Hematopoietic multipotent progenitor cell treated with erythropoietin and hydrocortisone succinate and interleukin-3 and kit ligand, for 15 days (in vitro differentiated cells): ENCODE results near the gene LAIR2.

ENCODE experiments used
- DNase-seq: peaks from one replicate; pipeline ENCODE4 v3.0.0-alpha.2; 2015; ENCODE audit warnings: low spot score

LAIR2 gene, protein sequence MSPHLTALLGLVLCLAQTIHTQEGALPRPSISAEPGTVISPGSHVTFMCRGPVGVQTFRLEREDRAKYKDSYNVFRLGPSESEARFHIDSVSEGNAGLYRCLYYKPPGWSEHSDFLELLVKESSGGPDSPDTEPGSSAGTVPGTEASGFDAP

DNA sequence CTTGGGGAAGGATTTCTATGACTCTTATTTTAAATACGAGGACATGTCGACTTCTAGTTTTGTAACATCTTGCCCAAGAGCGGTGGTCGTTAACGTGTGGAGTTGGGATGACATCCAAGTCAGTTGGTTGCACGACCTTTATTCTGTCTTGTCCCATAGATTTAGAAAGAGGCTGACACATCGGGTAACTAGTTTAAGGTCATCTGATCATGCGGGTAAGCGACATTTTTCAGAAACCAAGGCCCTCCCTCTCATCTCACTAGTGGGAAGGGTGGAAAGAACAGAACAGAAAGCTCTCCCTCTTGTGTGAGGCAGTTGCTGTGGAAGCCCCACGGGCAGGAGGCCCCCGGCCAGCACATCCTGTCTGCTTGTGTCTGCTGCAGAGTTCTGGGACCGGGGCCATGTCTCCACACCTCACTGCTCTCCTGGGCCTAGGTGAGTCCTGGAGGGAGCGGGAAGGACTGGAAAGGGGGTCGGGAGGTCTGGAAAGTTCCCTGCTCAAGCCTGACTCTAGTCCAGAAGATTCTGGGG is at the start of gene LAIR2:
Gene LAIR2 (plus strand): TSS at position 314 of the 531 bp plus-strand sequence. CDS start 88 bp downstream, at position 402.
- DNase-seq: no peak

DNA sequence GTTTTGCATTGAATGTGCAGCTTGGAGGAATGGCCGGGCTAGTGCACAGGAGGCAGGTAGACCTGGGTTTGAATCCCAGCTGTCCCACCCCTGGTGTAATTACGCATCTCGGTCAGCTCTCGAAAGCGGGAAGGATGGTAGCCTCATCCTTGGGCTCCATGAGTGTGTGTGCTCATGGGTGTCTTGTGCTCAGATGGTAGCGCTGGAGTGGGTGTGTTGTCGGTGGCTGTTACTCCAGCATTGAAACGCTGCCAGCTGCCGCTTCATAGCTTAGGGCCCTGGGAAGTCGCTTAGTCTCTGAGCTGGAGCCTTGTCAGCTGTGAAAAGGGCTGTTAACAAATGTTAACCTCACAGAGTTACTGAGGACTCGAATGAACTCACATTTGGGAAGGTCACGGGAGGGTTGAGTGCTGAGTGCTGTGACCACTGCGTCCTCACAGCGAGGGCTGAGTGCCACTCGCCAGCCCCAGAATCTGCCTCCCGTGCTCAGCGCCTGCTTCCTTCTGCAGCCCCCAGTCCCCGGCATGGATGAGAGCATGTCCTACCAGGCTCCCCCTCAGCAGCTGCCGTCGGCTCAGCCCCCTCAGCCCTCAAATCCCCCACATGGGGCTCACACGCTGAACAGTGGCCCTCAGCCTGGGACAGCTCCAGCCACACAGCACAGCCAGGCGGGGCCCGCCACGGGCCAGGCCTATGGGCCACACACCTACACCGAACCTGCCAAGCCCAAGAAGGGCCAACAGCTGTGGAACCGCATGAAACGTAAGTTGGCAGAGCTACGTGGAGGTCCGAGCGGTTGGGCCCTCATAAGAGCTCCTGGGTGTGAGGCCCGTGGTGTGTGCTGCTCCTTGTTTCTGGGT is 48.5 kb upstream of the LAIR2 start:
- DNase-seq: no peak

DNA sequence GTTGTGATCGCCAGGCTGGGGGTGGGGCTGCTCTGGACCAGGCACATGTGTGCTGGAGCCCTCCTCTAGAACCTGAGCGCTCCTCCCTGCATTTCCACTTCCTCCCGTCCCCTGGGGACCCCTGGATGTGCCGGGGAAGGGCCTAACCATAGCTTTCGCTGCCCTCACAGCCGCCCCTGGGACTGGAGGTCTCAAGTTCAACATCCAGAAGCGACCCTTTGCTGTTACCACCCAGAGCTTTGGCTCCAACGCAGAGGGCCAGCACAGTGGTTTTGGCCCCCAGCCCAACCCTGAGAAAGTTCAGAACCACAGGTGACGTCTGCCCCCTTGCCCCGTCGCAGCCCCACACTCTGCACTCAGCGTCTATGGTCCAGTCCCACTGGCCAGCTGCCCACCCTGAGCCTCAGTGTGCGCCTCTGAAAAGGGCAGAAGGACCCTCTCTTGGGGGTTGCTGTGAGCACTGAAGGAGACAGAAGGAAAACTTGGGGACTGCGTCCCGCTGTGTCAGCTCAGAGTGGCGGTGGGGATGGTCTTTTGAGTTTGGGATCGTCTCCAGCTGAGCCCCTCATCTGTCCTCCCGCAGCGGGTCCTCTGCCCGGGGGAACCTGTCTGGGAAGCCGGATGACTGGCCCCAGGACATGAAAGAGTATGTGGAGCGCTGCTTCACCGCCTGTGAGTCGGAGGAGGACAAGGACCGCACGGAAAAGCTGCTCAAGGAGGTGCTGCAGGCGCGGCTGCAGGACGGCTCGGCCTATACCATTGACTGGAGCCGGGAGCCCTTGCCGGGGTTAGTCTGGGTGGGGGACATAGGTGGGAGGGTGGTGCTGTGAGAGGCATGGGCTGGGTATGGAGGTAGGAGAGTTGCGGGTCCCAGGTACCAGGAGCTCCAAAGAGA is 47.6 kb upstream of the LAIR2 start:
- no peak for DNase-seq

DNA sequence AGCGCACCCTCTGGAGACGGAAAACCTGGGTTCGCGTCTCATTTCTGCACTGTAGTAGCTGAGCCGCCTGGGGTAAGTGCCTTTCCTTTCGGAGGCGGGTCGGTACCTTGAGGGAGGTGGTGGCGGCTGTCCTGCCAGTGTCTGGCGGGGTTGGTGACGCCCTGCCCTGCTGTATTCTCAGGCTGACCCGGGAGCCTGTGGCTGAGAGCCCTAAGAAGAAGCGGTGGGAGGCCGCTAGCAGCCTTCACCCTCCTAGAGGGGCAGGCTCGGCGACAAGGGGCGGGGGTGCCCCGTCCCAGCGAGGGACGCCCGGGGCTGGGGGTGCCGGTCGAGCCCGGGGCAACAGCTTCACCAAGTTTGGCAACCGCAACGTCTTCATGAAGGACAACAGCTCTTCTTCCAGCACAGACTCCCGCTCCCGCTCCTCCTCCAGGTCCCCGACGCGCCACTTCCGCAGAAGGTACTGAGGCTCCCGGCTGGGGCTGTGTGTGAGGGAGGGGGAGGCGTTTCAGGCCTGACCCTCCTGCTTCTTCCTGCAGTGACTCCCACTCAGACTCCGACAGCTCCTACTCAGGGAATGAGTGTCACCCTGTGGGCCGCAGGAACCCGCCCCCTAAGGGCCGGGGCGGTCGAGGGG is 46.7 kb upstream of the LAIR2 start:
- no peak for DNase-seq

DNA sequence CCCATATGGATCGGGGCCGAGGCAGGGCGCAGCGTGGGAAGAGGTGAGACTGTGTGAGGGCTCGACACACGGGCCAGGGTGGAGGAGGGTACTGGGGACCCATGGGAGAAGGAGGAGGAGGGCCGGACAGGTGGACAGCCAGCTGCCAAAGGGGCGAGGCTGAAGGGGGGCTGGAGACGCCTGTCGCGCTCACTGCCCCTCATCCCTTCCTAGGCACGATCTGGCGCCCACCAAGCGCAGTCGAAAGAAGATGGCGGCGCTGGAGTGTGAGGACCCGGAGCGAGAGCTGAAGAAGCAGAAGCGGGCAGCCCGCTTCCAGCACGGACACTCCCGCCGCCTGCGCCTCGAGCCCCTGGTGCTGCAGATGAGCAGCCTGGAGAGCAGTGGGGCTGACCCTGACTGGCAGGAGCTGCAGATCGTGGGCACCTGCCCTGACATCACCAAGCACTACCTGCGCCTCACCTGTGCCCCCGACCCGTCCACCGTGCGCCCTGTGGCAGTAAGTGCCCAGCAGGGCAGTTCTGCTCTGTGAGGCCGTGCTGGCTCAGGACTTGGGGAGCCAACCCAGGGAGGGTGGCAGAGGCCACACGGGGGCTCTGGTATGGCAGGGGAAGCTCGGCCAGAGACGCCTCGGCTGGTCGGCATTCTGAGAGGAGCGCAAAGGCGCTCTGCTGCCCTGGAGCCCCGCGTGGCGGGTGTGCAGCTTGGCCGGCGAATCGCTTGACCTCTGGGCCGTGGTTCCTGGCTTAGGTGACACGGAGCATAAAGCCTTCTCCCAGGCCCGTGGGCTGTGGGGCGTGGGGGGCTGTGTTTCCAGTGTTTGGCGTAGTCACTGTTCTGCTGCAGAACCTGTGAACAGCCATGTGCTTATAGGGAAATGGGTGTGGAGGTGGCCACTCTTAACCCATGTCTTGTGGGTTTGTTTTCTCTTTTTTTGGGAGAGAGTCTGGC is 45.9 kb upstream of the LAIR2 start:
- DNase-seq: no peak

DNA sequence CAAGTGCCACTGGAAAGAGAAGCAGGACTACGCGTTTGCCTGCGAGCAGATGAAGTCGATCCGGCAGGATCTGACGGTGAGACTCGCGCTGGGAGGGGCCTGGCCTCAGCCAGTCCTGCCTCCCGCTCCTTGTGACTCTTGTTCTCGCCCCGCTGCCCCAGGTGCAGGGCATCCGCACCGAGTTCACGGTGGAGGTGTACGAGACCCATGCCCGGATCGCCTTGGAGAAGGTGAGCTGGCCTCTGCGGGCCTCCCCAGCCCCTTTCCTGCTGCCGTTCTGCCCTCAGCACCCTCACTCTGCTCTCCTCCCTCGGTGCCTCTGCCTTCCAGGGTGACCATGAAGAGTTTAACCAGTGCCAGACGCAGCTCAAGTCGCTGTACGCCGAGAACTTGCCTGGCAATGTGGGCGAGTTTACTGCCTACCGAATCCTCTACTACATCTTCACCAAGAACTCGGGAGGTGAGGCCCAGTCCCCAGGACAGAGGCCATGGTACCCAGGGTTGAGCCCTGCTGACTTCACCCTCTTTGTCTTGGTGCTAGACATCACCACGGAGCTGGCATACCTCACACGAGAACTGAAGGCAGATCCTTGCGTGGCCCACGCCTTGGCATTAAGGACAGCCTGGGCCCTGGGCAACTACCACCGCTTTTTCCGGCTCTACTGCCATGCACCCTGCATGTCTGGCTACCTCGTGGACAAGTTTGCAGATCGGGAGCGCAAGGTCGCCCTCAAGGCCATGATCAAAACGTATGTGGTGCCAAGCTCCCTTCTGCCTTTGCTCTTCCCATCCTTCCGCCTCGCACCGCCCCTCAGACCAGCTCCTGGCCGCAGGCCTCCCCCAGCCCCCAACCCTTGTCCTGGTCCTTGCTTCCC is 44.6 kb upstream of the LAIR2 start:
- no peak for DNase-seq

DNA sequence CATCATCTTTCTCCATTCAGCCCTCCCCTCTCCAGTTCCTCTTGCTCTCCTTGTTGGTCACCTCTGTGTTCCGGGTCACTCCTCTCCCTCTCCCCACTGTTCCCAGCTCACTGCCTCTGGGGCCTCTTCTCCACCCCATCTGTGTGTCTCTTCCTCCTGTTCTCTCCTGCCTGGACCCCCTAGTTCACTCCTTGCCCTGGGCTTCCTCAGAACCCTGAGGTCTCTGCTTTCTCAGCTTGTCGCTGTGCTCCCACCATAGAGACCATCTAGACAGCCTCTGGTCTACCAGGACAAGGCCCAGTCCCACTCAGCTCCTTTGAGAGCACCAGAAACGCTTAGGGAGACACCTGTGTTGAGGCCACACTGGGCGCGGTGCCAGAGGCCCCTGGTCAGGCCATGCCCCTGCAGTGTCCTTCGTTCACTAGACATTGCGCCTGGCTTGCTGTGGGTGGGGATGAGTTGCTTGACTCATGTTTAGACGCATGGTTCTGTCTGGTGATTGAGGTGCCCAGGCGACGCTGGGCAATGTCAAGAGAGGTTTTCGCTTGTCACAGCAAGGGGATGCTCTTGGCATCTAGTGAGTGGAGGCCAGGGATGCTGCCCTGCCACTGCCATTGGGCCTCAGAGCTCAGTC is 43.9 kb upstream of the LAIR2 start:
- DNase-seq: no peak

DNA sequence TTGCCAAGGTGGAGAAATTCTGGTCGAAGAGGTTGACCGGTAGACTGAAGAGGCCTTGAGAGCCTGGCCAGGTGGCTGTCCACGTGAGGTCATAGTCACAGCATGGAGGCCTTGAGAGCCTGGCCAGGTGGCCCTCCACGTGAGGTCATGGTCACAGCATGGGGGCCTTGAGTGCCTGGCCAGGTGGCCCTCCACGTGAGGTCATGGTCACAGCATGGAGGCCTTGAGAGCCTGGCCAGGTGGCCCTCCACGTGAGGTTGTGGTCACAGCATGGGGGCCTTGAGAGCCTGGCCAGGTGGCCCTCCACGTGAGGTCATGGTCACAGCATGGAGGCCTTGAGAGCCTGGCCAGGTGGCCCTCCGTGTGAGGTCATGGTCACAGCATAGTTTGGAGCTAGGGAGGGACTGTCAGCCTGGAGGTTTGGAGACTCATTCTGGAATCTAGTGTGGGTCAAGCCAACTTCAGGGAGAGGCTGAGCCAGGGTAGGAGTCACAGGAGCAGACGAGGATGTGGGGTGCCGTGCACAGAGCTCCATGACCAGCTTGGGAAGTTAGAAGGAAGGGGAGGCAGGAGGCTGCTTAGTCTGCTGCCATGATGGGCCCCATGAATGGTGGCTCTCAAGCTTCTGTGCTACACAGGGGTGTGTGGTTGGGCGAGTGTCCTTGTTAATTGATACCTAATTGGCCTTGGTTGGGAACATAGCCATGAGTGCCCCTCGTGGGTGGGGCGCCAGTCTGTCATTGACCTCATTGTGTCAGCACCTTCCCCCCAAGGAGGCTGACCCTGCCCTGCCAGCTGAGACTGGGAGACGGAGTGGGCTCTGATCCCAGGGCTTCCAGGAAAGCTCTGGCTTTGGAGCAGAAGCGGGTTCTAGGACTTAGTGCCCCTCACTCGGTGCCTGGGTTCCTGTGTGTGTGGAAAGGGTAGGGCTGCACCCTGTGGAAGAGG is 43.1 kb upstream of the LAIR2 start:
- DNase-seq: no peak

DNA sequence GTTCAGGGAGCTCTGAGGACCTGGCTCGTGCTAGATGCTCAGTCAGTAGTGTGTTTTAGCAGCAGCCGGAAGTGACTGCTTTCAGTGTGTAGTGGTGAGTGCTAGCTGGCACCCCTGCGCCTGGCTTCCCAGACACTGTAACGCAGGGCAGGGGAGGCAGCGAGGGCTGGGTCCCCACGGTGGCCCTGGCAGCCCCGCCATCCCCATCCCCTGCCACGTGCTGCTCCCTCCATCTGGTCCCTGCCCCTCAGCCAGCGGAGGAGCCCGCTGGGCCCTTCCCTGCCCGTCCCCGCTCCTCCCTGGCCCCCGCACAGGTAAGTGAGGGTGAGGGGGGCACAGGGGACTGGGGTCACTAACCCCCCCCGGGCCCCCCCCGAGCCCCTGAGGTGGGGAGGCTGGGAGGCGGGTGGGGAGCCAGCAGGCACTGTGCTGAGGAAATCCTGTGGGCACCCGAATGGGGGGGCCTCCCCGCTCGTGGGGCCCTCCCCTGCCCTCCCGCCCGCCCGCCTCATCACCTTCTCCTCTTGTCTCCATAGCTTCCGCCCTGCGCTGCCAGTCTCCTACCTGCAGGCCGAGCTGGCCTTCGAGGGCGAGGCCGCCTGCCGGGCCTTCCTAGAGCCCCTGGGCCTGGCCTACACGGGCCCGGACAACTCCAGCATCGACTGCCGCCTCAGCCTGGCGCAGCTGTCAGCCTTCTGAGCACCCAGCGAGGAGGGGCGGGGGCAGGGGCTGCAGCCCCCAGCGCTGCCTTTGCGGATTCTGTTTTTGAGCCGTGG is 42.2 kb upstream of the LAIR2 start:
- no peak for DNase-seq

DNA sequence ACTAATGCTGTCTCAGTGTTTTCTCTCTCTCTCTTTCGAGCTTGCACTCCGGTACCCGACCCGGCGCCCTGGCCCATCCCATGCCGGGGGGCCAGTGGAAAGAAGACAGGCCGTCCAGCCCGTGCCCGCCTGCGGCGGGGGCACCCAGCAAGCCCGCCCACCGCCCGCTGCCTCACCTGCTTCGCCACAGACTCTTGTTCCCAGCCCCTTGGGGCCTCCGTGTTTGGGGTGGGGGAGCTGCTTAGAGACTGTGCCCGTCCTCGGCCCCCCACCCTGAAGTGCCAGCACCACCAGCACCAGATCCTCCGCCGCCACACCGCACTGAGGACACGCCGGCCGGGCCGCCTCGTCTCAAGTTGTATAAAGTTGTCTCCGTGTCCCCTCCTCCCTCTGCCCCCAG is 41.4 kb upstream of the LAIR2 start:
- no peak for DNase-seq

DNA sequence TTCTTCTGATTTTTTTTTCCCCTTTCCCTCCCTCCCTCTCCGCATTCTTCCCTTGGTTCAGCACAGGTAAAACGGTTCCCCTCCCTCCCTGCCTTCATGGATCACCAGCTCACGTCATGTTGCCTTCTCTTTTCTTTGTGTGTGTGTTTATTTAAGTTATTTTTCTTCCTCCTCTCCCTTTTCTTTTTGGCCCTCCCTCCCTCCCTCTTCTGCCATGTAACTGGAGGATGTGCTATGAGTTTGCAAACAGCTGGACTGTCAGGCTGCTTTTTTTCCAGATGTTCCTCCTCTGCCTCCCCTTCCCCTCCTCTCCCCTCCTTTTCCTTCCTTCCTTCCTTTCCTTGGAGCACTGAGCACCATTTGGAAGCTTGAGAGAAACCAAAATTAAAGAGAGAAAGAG is 41.0 kb upstream of the LAIR2 start:
- DNase-seq: no peak

DNA sequence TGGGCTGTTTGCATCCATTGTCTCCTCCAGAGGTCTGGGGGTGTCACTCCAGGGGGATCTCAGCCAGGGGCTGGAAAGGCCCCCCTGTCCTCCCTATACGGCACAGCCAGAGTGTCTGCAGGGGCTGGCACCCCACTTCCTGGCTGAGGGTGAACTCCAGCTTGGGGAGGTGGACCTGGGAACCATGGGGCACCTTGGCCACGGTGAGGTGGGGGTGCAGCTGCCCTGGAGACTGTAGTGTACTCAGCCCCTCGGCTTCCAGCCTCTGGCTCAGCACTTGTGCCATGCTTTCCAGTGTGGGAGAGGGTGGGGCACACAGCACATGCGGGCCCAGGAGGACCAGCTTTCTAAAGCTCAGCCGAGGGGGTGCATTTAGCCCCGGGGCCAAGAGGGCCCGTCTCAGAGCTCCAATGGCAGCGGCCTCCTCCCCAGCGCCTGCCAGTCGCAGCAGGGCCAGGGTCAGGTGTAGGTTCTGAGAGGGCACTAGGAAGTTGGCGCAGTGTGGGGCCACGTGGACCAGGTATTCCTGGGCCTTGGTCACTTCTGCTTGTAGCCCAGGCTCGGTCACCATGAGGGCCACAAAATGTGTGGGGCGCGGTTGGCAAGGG is 40.5 kb upstream of the LAIR2 start:
- DNase-seq: no peak

DNA sequence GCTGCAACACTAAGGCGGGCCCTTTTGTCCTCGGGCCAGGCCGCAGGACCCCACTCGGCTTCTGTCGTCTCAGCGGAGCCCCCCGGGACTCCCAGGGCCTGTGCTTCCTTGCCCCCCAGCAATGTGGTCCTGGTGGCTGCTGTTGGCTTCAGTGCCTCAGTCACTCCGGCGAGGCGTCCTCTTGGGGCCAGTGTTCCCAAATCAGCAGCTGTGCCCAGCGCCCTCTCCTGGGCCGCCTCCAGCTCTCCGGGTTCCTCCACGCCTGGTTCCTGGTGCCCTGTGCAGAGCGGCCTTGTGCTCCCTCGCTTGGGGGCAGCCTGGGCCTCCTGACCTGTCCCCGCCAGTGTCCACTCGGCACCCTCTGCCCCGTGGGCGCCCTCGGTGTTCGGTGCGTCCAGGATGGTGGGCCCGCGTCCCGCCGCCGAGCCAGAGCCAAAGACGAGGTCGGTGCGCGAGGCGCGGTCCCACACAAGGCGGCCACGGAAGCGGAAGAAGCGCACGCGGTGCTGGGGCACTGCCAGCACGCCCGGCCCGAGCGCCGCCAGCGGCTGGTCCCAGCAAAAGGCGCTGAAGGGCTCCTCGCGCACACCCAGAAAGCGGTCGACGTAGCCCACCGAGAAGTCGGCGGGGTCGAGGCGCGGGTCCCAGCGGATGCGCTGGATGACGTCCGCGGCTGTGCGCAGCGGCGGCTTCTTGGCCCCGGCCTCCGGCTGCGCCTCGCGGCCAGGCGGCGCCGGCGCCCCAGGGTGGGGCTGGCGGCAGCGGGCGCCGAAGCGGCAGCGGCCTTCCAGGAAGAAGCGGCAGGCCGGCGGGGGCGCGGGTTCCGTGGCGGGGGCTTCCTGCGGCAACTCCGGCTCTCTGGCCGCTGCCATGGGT is 39.7 kb upstream of the LAIR2 start:
- peak; percentile 42 for DNase-seq

DNA sequence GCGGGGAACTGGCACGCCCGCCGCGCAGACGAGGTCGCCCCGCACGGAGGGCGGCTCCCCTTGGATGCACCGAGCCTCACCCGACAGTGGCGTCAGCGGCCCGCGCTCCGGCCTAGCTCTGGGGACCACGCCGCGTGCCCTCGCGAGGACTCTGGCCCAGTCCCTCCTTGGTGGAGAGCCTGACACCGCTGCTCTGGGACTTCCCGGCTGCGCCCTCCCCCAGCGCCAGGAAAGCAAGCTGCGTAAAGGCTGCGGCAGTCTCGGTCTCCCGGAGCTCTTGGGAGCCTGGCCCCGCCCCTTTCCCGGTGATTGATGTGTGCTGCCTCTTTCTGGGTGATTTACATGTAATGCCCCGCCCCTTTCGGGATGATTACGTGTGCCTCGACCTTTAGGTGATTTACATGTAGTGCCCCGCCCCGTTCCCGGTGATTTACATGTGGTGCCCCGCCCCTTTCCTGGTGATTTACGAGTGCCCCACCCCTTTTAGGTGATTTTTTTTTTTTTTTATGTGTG is 39.0 kb upstream of the LAIR2 start, which contains the start of gene LENG9:
Gene LENG9 (minus strand): TSS at position 248 of the 513 bp plus-strand sequence. CDS start 252 bp downstream, outside the sequence.
- peak; percentile 93 for DNase-seq

DNA sequence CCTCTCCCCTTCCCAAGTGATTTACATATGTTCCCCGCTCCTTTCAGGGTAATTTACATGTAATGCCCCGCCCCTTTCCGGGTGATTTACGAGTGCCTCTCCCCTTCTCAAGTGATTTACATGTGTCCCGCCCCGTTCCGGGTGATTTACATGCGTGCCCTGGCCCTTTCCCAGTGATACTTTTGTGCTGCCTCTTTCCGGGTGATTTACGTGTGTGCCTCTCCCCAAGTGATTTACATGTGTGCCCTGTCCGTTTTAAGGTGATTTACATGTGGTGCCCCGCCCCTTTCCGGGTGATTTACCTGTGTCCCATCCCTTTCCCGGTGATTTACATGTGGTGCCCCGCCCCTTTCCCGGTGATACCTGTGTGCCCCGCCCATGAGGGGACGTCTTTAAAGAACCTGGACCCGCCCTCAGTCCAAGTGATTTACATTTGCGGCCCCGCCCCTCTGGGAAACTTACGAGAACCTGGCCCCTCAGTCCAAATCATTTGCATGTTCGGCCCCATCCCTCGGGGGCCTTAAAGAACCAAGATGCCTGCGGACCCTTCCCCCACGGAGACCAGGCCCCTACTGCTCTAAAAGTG is 38.5 kb upstream of the LAIR2 start:
- DNase-seq: peak; percentile 79
